K562 (cell line): ENCODE data around the gene TSHZ1.

Experiments
- BHLHE40 ChIP-seq: IDR thresholded peaks from 2 replicates; pipeline ENCODE4 v1.6.1; 2011; ENCODE audit warnings: low read length, improper control_type of control experiment
- MTA3 ChIP-seq: fragments of 450-650 bp; formaldehyde crosslinking; IDR thresholded peaks from 2 replicates; pipeline ENCODE4 v1.6.1; 2017; ENCODE audit warnings: mild to moderate bottlenecking, borderline replicate concordance
- NFE2 ChIP-seq: IDR thresholded peaks from 2 replicates; pipeline ENCODE4 v1.6.1; 2014; ENCODE audit warnings: antibody characterized with exemption, low read depth
- NFRKB ChIP-seq: fragments of 450-650 bp; IDR thresholded peaks from 2 replicates; pipeline ENCODE4 v1.6.1; 2016; ENCODE audit warnings: low read depth
- ZBTB33 ChIP-seq: sonication (generic); formaldehyde crosslinking; IDR thresholded peaks from 2 replicates; pipeline ENCODE4 v1.8.1; 2023; ENCODE audit warnings: mild to moderate bottlenecking, missing genetic modification reagents
- ZFP1 ChIP-seq: fragments of 450-650 bp; formaldehyde crosslinking; IDR thresholded peaks from 2 replicates; pipeline ENCODE4 v1.4.0; 2020; ENCODE audit warnings: mild to moderate bottlenecking, mixed read lengths
- ZNF512 ChIP-seq: IDR thresholded peaks from 2 replicates; pipeline ENCODE4 v1.6.1; 2016; ENCODE audit warnings: missing genetic modification characterization, missing compliant biosample characterization

- no peak for TF ChIP-seq ZFP1
- TF ChIP-seq ZNF512 (tag): no peak
- no peak for TF ChIP-seq BHLHE40
- no peak for TF ChIP-seq MTA3
- TF ChIP-seq ZBTB33 (CRISPR knock-in tag): no peak
- TF ChIP-seq NFE2: no peak
- no peak for TF ChIP-seq NFRKB
These were observed 39.8 kb downstream of the TSHZ1 start for GRCh38 chr18:75250471-75250821.
